ENCODE data around the gene RNU4-1.
"Not testable (repeated sequence)": the region's sequence is repeated elsewhere in the genome, so short reads cannot be mapped to it uniquely, and the experiment has no call there.

RNU4-1 gene

GRCh38 chr12:120247621-120248030 is 45.4 kb downstream of the RNU4-1 start:
- H3K36me3 ChIP-seq (ENCODE audit: control insufficient read depth in 5 of 5, insufficient read depth in 5 of 5, low read length in 5 of 5) = peaks cover 0 to 3% (median 0%) of the 10 kb centered on the region in 5 donors

DNA sequence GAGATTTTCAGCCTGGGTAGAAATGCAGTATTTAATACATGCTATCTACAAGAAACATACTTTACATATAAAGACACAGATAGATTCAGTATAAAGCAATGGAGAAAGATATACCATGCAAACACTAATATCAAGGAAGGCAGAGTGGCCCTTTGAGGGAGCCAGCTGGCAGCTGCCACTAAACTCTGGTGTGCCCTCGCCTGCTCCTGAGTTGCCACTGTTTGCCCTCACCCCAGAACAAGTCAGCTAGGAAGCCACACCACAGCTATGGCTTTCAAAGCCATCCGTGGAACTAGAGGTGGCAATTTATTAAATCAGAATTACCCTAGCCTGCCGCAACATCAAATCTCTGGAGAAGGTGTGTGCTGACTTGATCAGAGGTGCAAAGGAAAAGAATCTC is 45.9 kb downstream of the RNU4-1 start:
- H3K9me3 ChIP-seq (ENCODE audit: control insufficient read depth in 5 of 5, low read length in 5 of 5) = no peaks in the 10 kb centered on the region
- H3K4me3 ChIP-seq (ENCODE audit: low read depth in 1 of 5, low read length in 5 of 5) = peak overlapping the region in 4 of 5 donors; percentile 11 to 39 (median 30)
- H3K27ac ChIP-seq (ENCODE audit: low read depth, low read length) = peak overlapping the region; percentile 84
- no peak overlapping the region for H3K9ac ChIP-seq (ENCODE audit: low read length in 5 of 5)
- peaks cover 0 to 3% (median 0%) of the 10 kb centered on the region in 5 donors for H3K36me3 ChIP-seq (ENCODE audit: control insufficient read depth in 5 of 5, insufficient read depth in 5 of 5, low read length in 5 of 5)
- H3K27me3 ChIP-seq (ENCODE audit: control insufficient read depth in 5 of 5, insufficient read depth in 4 of 5, low read length in 5 of 5) = no peaks in the 10 kb centered on the region
- peaks cover 21 to 76% (median 49%) of the 10 kb centered on the region in 5 donors for H3K4me1 ChIP-seq (ENCODE audit: control insufficient read depth in 5 of 5, insufficient read depth in 5 of 5, low read length in 5 of 5)

More at GRCh38 chr12:120247621-120248030, 45.4 kb downstream of the RNU4-1 start:
- Histone ChIP-seq H3K27me3 (ENCODE audit: control insufficient read depth in 5 of 5, insufficient read depth in 4 of 5, low read length in 5 of 5) (no peaks in the 10 kb centered on the region), H3K4me1 (ENCODE audit: control insufficient read depth in 5 of 5, insufficient read depth in 5 of 5, low read length in 5 of 5) (peaks cover 19 to 76% (median 51%) of the 10 kb centered on the region in 5 donors), H3K27ac (ENCODE audit: low read depth, low read length) (peak overlapping the region; percentile 84), H3K9ac (ENCODE audit: low read length in 5 of 5) (no peak overlapping the region), H3K4me3 (ENCODE audit: low read depth in 1 of 5, low read length in 5 of 5) (peak overlapping the region in 2 of 5 donors; percentile 24 to 39), H3K9me3 (ENCODE audit: control insufficient read depth in 5 of 5, low read length in 5 of 5) (no peaks in the 10 kb centered on the region)

GRCh38 chr12:120246705-120247104 is 46.3 kb downstream of the RNU4-1 start:
- Histone ChIP-seq H3K27ac (ENCODE audit: low read depth, low read length) (peak overlapping the region; percentile 84), H3K4me1 (ENCODE audit: control insufficient read depth in 5 of 5, insufficient read depth in 5 of 5, low read length in 5 of 5) (peaks cover 24 to 76% (median 50%) of the 10 kb centered on the region in 5 donors)
- not testable (repeated sequence) for H3K9ac ChIP-seq (ENCODE audit: low read length in 5 of 5); H3K27me3 ChIP-seq (ENCODE audit: control insufficient read depth in 5 of 5, insufficient read depth in 4 of 5, low read length in 5 of 5); H3K36me3 ChIP-seq (ENCODE audit: control insufficient read depth in 5 of 5, insufficient read depth in 5 of 5, low read length in 5 of 5); H3K9me3 ChIP-seq (ENCODE audit: control insufficient read depth in 5 of 5, low read length in 5 of 5); H3K4me3 ChIP-seq (ENCODE audit: low read depth in 1 of 5, low read length in 5 of 5)
